GM23248 (cell line): Measurements from ENCODE around the gene DGKI. TPM values are rescaled to one million over a fixed set of nuclear protein-coding genes. Genes with fewer than 3 reads are reported as not detected.
"Not testable (repeated sequence)": the region's sequence is repeated elsewhere in the genome, so short reads cannot be mapped to it uniquely, and the experiment has no call there.

ENCODE experiments used
- DNase-seq: peaks from one replicate; pipeline ENCODE4 v3.0.0-alpha.2; 2015
- H2AFZ ChIP-seq: fragments of 200-600 bp; sonication (generic); 2 replicates; pipeline ENCODE4 v1.6.1; 2016; ENCODE audit warnings: antibody characterized with exemption
- H3F3A ChIP-seq: fragments of 200-600 bp; sonication (generic); 2 replicates; pipeline ENCODE4 v1.6.1; 2016; ENCODE audit warnings: mild to moderate bottlenecking, antibody characterized with exemption, mixed run types; ENCODE audit not compliant: insufficient read depth
- H3K27ac ChIP-seq: fragments of 200-600 bp; sonication (generic); 2 replicates; pipeline ENCODE4 v1.5.1; 2016; ENCODE audit warnings: mild to moderate bottlenecking
- H3K27me3 ChIP-seq: fragments of 200-600 bp; sonication (generic); replicated peaks from 2 replicates; pipeline ENCODE4 v1.6.1; 2016; ENCODE audit warnings: mild to moderate bottlenecking; ENCODE audit not compliant: insufficient read depth
- H3K36me3 ChIP-seq: fragments of 200-600 bp; sonication (generic); 2 replicates; pipeline ENCODE4 v1.6.1; 2016; ENCODE audit warnings: low read depth, mild to moderate bottlenecking
- H3K4me1 ChIP-seq: fragments of 200-600 bp; sonication (generic); 2 replicates; pipeline ENCODE4 v1.6.1; 2016; ENCODE audit warnings: mild to moderate bottlenecking; ENCODE audit not compliant: insufficient read depth
- H3K4me2 ChIP-seq: fragments of 200-600 bp; sonication (generic); one replicate; pipeline ENCODE4 v1.6.1; 2016; ENCODE audit warnings: mild to moderate bottlenecking; ENCODE audit not compliant: unreplicated experiment
- H3K4me3 ChIP-seq: fragments of 200-600 bp; sonication (generic); 2 replicates; pipeline ENCODE4 v1.5.1; 2016; ENCODE audit warnings: mild to moderate bottlenecking
- H3K79me2 ChIP-seq: fragments of 200-600 bp; sonication (generic); 2 replicates; pipeline ENCODE4 v1.6.1; 2016; ENCODE audit warnings: mild to moderate bottlenecking; ENCODE audit not compliant: insufficient read depth
- H3K9ac ChIP-seq: fragments of 200-600 bp; sonication (generic); 2 replicates; pipeline ENCODE4 v1.6.1; 2016; ENCODE audit warnings: mild to moderate bottlenecking
- H3K9me2 ChIP-seq: fragments of 200-600 bp; sonication (generic); 2 replicates; pipeline ENCODE4 v1.6.1; 2016; ENCODE audit warnings: mixed run types, mild to moderate bottlenecking, moderate library complexity; ENCODE audit not compliant: insufficient read depth
- H3K9me3 ChIP-seq: fragments of 200-600 bp; sonication (generic); one replicate; pipeline ENCODE4 v1.6.1; 2017; ENCODE audit warnings: low read depth
- H4K20me1 ChIP-seq: fragments of 200-600 bp; sonication (generic); 2 replicates; pipeline ENCODE4 v1.6.0; 2016; ENCODE audit not compliant: insufficient read depth
- EZH2 ChIP-seq: fragments of 200-600 bp; sonication (generic); IDR thresholded peaks from 2 replicates; pipeline ENCODE4 v1.6.1; 2018; ENCODE audit warnings: antibody characterized with exemption, mild to moderate bottlenecking; ENCODE audit not compliant: insufficient read depth, poor library complexity, severe bottlenecking
- EZH2phosphoT487 ChIP-seq: fragments of 200-600 bp; sonication (generic); IDR thresholded peaks from 2 replicates; pipeline ENCODE4 v1.6.1; 2018; ENCODE audit warnings: antibody characterized with exemption, moderate library complexity, mild to moderate bottlenecking, low read depth; ENCODE audit not compliant: insufficient read depth
- WGBS, 2 experiments: methylation state at CpG; one replicate each; pipeline ENCODE4 v1.1.6; 2015 to 2017; ENCODE audit warnings: low lambda C conversion rate in 2 of 2, low coverage in 1 of 2; ENCODE audit errors: missing lambda C conversion rate in 2 of 2; 5-methylcytosine and 5-hydroxymethylcytosine counted together
- in situ Hi-C: fragments of 300-500 bp; cut with MboI; formaldehyde crosslinking; loops from 2 replicates; pipeline ENCODE4 v1.15.0; 2020
- polyA plus RNA-seq: library from polyadenylated mRNA; unstranded; fragments of >200 nt; fragmentation: Nextera tagmentation; extraction: Ambion mirVana; gene quantifications from 2 replicates; pipeline ENCODE4 v1.2.1, GENCODE V29; 2016
- total RNA-seq: library from RNA; depleted of rRNA; stranded (reverse); fragments of >200 nt; shearing (Covaris generic); gene quantifications from 2 replicates; pipeline ENCODE4 v1.2.3, GENCODE V29; 2014

Gene DGKI
- total and polyA plus RNA-seq, 2 experiments from 2014 or later: 5.4 to 25.9 TPM

- Histone ChIP-seq H3K4me2 (peak overlapping the region; percentile 33), H3F3A (peaks cover 12% of the 10 kb centered on the region), H4K20me1 (no peaks in the 10 kb centered on the region), H3K9me2 (no peaks in the 10 kb centered on the region), H2AFZ (peak overlapping the region; percentile 64), H3K36me3 (0 out of 2 replicates have a peak, but pooled peaks cover 5% of the 10 kb centered on the region), H3K27me3 (no peaks in the 10 kb centered on the region), H3K9ac (peak overlapping the region; percentile 59), H3K4me1 (peaks cover 22% of the 10 kb centered on the region), H3K4me3 (peak overlapping the region; percentile 28), H3K79me2 (no peaks in the 10 kb centered on the region), H3K9me3 (no peaks in the 10 kb centered on the region), H3K27ac (peak overlapping the region; percentile 61)
- peak; percentile 69 for DNase-seq
- no peak for TF ChIP-seq EZH2
- no peak for TF ChIP-seq EZH2phosphoT487
- in situ Hi-C loops: loop anchor here (10.0 kb wide), 1 partner anchor 290 kb away; no protein-coding TSS in a partner anchor
- 3 to 8% methylated on average over 6 of the region's 6 CpGs for WGBS, 2 experiments
These were observed 392.0 kb downstream of the DGKI start for GRCh38 chr7:137454767-137455166.

- WGBS, 2 experiments: 1 to 3% methylated on average over 5 of the region's 5 CpGs
- H3K4me1 ChIP-seq: peaks cover 22% of the 10 kb centered on the region
- peaks cover 12% of the 10 kb centered on the region for H3F3A ChIP-seq
- peak overlapping the region; percentile 59 for H3K9ac ChIP-seq
- H3K4me3 ChIP-seq: peak overlapping the region; percentile 28
- peak; percentile 67 for DNase-seq
- no peaks in the 10 kb centered on the region for H3K9me2 ChIP-seq
- H3K27me3 ChIP-seq: no peaks in the 10 kb centered on the region
- TF ChIP-seq EZH2phosphoT487 (no peak), EZH2 (no peak)
- H3K4me2 ChIP-seq: peak overlapping the region; percentile 33
- no peaks in the 10 kb centered on the region for H4K20me1 ChIP-seq
- in situ Hi-C loops: loop anchor here (10.0 kb wide), 1 partner anchor 289 kb away; no protein-coding TSS in a partner anchor
- peak overlapping the region; percentile 61 for H3K27ac ChIP-seq
- H3K79me2 ChIP-seq: no peaks in the 10 kb centered on the region
- no peaks in the 10 kb centered on the region for H3K9me3 ChIP-seq
- H2AFZ ChIP-seq: peak overlapping the region; percentile 64
- 0 out of 2 replicates have a peak, but pooled peaks cover 5% of the 10 kb centered on the region for H3K36me3 ChIP-seq
These were observed 392.5 kb downstream of the DGKI start for GRCh38 chr7:137454246-137454724.

GRCh38 chr7:137453356-137453755 lies 393.4 kb downstream of the DGKI start:
- Histone ChIP-seq H3F3A (peaks cover 12% of the 10 kb centered on the region), H3K9me3 (no peaks in the 10 kb centered on the region), H3K4me1 (peaks cover 22% of the 10 kb centered on the region), H2AFZ (no peak overlapping the region), H3K36me3 (0 out of 2 replicates have a peak, but pooled peaks cover 4% of the 10 kb centered on the region), H3K27me3 (no peaks in the 10 kb centered on the region), H4K20me1 (no peaks in the 10 kb centered on the region), H3K79me2 (no peaks in the 10 kb centered on the region), H3K4me2 (no peak overlapping the region), H3K4me3 (no peak overlapping the region), H3K9me2 (no peaks in the 10 kb centered on the region), H3K9ac (no peak overlapping the region), H3K27ac (no peak overlapping the region)
- in situ Hi-C loops: loop anchor here (10.0 kb wide), 1 partner anchor 289 kb away; no protein-coding TSS in a partner anchor
- 78 to 86% methylated on average over 2 of the region's 2 CpGs for WGBS, 2 experiments
- no peak for DNase-seq
- no peak for TF ChIP-seq EZH2phosphoT487
- no peak for TF ChIP-seq EZH2

- Histone ChIP-seq H2AFZ (no peak overlapping the region), H3K9me3 (no peaks in the 10 kb centered on the region), H3K4me3 (no peak overlapping the region), H3K9ac (no peak overlapping the region), H3K27me3 (no peaks in the 10 kb centered on the region), H3K79me2 (no peaks in the 10 kb centered on the region), H3K36me3 (0 out of 2 replicates have a peak, but pooled peaks cover 4% of the 10 kb centered on the region), H4K20me1 (no peaks in the 10 kb centered on the region), H3F3A (no peaks in the 10 kb centered on the region; the same call in 1 of the 2 replicates), H3K4me2 (no peak overlapping the region), H3K27ac (no peak overlapping the region), H3K9me2 (no peaks in the 10 kb centered on the region), H3K4me1 (peaks cover 4% of the 10 kb centered on the region)
- 93% methylated on average over 4 of the region's 4 CpGs for WGBS, 2 experiments
- in situ Hi-C loops: no loop called here
- TF ChIP-seq EZH2phosphoT487 (no peak), EZH2 (no peak)
- no peak for DNase-seq
These were observed 397.8 kb downstream of the DGKI start for GRCh38 chr7:137449016-137449415.

GRCh38 chr7:137448572-137448971 lies 398.2 kb downstream of the DGKI start:
- H3K4me2 ChIP-seq, H3K9ac ChIP-seq, H3K27ac ChIP-seq, in situ Hi-C loops, H3K79me2 ChIP-seq, H2AFZ ChIP-seq, H3K9me2 ChIP-seq, H3F3A ChIP-seq, H3K27me3 ChIP-seq, H3K9me3 ChIP-seq, DNase-seq, H3K4me3 ChIP-seq, H4K20me1 ChIP-seq, H3K36me3 ChIP-seq, H3K4me1 ChIP-seq: not testable (repeated sequence)
- 94 to 95% methylated on average over 1 of the region's 1 CpG for WGBS, 2 experiments
